SKM-1 (cell line): ENCODE measurements around the gene LYRM9.
"Not testable (repeated sequence)": the region's sequence is repeated elsewhere in the genome, so short reads cannot be mapped to it uniquely, and the experiment has no call there.

ENCODE experiments used
- DNase-seq: peaks from one replicate; lab custom pipeline; 2025; ENCODE audit not compliant: unreplicated experiment; lab: John Stamatoyannopoulos, UW

LYRM9 gene

GRCh38 chr17:27878776-27879562 is 14.2 kb downstream of the LYRM9 start:
- no peak for DNase-seq

DNA sequence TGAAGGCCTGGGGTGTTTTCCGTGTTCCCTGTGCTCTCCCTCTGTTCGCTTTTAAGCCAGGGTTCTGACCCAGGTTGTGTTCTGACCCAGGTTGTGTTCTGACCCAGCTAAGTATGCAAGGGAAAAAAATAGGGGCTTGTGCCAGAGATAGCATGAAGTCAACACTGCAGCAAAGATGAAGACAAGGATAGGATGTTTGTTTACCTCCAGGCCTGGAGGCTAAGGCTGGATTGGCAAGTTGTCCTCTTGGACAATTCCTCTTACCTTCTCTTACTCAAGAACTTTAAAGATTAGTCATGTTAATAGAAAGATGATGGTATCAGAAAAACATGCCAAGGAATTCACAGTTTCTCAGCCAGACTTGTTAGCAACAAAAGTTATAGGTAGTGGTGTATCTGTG is 19.4 kb downstream of the LYRM9 start:
- DNase-seq: no peak

GRCh38 chr17:27873211-27873610 is 20.0 kb downstream of the LYRM9 start:
- DNase-seq: no peak

GRCh38 chr17:27872776-27873175 is 20.4 kb downstream of the LYRM9 start:
- DNase-seq: no peak

DNA sequence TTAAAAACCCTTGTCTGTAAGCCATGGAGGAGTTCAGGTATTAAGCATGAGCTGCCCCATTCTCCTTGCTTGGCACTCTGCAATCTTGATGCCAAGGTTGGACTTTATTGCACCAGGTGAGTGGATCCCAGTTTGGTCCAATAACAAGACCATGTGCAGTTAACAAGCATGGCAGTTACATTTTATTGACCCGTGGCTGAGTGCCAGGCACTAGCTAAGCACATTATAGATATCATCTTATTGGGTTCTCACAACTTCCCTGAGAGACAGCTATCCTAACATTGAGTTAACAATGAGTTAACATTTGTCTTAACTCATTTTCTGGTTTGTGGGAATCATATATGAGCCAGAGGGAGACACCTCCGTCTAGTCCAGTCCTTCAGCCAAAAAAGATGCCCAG is 21.8 kb downstream of the LYRM9 start:
- DNase-seq: no peak

DNA sequence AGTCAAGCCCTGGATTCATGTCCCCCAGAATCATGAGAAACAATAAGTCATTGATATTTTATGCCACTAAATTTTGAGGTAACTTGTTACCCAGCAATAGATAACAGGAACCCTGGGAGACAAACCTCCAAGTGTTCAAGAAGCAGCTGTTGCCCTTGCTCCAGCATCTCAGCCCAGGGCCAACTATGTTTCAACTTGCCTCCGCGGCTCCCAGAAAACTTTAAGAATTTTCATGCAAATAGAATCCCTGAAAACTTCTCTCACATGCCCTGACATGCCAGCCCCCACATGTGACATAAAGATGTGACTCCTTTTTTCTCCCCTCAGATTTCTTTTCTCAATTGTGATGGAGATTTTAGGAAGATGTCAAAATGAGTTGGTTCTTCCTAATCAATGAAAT is 22.8 kb downstream of the LYRM9 start:
- DNase-seq: no peak

- DNase-seq: no peak
These were observed 24.6 kb downstream of the LYRM9 start for GRCh38 chr17:27868565-27868964.

- no peak for DNase-seq
These were observed 30.3 kb downstream of the LYRM9 start for GRCh38 chr17:27862840-27863239.

DNA sequence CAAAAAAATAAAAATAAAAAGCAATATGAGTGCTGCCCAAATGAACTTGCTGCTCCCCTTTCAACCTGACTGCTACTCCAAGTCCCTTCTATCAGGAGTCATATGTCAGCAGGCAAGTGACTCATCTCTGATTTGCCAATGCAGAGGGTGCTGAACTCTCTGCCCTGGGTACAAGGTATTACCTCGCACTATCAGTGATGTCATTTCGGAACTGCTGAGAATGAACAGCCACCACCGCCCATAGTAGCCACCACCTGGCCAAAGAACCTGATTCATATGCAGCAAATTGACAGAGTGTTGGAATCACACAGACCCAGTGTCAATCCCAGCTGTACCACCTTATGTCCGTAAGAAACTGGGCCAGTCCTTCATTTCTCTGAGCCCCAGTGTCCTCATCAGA is 31.2 kb downstream of the LYRM9 start:
- no peak for DNase-seq

DNA sequence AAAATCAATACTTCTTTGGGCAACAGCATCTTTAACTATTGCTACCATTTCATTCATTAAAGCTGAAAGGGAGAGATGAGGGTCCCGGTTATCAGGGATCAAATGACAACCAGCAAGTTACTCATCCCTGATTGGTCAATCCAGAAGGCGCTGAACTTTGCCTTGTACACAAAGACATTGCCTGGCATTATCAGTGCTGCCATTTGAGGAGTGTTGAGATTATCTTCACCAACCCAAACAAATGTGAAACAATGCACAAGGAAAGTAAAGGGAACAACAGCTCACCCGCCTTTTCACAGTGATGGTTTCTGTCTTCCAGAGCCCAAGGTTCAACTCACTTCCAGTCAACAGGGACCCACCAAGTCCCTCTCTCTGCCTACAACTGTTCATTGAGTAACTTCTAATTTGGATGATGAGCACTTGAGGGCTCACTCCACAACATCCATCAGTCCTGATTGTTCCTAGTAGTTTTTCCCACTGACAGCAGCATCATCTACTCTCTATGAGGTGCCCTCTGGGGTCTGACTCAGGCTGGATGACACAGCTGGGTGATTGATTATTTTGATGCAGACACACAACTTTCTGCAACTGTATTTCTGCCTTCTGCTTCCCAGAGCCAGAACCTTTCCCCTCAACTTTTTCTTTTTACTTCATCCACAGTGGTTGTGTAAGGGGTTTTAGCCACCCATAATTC is 32.0 kb downstream of the LYRM9 start:
- DNase-seq: no peak

GRCh38 chr17:27858621-27859305 is 34.4 kb downstream of the LYRM9 start:
- no peak for DNase-seq

DNA sequence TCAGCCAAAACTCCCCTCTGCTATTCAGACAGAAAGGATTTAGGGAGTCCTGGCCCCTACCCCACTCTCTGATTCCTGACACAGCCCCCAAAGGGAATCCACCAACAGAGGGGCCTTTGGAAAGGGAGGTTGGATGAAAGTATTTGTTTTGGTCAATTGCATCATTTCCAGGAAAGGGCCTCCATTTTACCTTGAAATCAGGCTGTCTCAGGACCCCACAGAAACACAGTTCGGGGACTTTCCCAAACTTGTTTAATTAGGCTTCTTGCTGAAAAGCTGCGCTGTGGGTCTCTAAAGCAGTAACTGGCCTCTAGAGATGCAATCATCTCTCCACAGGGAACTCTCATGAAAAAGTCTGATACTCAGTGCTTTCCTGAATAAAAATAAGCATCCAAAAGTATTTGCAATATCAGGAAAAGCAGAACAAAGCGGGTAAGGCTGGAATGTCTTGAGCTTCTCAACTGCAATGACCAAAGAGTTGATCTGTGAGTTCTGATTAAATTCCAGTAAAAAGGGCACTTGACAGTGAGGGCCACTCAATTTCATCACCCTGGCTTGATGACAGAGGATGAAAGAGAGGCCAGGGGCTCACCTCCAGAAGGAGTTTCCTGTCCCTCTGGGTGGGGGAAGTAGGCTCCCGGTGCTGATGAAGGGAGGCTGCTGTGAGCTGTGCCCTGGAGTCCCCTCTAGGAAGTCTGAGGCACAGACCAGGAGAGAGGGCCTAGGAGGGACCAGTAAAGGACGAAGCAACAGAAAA is 36.3 kb downstream of the LYRM9 start:
- DNase-seq: no peak

DNA sequence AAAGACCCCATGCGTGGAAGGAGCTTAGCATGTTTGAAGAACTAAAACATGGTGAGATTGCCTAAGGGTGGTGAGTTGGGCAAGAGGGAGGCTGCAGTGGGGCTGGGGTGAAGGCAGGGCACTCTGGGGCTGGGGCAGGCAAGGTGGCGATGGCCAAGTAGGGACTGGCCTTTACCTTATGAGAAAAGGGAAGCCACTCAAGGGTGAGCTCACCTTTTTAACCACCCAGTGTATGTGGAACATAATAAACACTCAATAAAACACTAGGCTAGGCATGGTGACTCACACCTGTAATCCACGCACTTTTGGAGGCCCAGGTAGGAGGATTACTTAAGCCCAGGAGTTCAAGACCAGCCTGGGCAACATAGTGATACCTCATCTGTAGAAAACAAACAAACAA is 37.7 kb downstream of the LYRM9 start:
- no peak for DNase-seq

- DNase-seq: no peak
These were observed 39.0 kb downstream of the LYRM9 start for GRCh38 chr17:27854163-27854562.

- no peak for DNase-seq
These were observed 40.1 kb downstream of the LYRM9 start for GRCh38 chr17:27853091-27853490.

GRCh38 chr17:27849474-27850185 is 43.5 kb downstream of the LYRM9 start:
- no peak for DNase-seq

DNA sequence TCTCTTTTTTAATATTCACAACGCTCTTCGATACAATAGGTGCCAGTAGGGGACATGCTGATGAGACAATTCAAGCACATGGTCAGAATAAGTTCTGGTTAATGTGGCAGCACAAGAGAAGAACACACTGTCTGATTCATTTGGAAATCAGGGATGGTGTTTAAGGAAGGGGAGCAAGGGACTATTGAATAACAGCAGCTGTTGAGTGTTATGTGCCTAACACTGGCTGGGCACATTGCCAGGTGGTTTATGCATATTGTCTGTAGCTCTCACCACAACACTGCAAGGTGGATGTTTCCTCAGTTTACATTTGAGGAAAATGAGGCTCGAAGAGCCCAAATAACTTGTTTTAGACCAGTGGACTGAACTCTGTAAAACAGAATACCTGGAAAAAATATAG is 44.2 kb downstream of the LYRM9 start:
- DNase-seq: no peak

DNA sequence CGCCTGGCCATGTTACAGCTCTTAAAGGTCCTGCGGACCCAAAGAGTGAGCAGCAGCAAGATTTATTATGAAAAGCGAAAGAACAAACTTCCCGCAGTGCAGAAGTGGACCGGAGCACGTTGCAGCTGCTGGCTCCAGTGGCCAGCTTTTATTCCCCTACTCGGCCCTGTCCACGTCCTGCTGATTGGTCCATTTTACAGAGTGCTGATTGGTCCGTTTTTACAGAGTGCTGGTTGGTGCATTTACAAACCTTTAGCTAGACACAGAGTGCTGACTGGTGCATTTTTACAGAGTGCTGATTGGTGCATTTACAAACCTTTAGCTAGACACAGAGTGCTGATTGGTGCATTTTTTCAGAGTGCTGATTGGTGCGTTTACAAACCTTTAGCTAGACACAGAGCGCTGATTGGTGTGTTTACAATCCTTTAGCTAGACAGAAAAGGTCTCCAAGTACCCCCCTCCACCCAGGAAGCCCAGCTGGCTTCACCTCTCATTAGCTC is 46.3 kb downstream of the LYRM9 start:
- DNase-seq: not testable (repeated sequence)

GRCh38 chr17:27846042-27846655 is 47.0 kb downstream of the LYRM9 start:
- no peak for DNase-seq
